IPS DF 6.9 (cell line): ENCODE results near the gene CCR7.

Experiments
- DNase-seq: peaks from one replicate; pipeline ENCODE4 v3.0.0-alpha.2; 2013; ENCODE audit warnings: low read depth, low spot score
- H3K27ac ChIP-seq: one replicate; pipeline ENCODE4 v1.5.1; 2013; ENCODE audit warnings: low read length, control low read depth
- H3K27me3 ChIP-seq: 2 replicates; pipeline ENCODE4 v1.6.1; 2013; ENCODE audit warnings: mild to moderate bottlenecking, low read length; ENCODE audit not compliant: control insufficient read depth, insufficient read depth
- H3K36me3 ChIP-seq: 2 replicates; pipeline ENCODE4 v1.6.1; 2013; ENCODE audit warnings: low read length; ENCODE audit not compliant: control insufficient read depth, insufficient read depth
- H3K4me1 ChIP-seq: 2 replicates; pipeline ENCODE4 v1.6.1; 2013; ENCODE audit warnings: low read length; ENCODE audit not compliant: control insufficient read depth, insufficient read depth
- H3K4me3 ChIP-seq: 2 replicates; pipeline ENCODE4 v1.5.1; 2013; ENCODE audit warnings: mild to moderate bottlenecking, low read length
- H3K9me3 ChIP-seq: 2 replicates; pipeline ENCODE4 v1.6.1; 2013; ENCODE audit warnings: low read length, inconsistent platforms; ENCODE audit not compliant: control insufficient read depth, insufficient read depth
- WGBS: extraction: QIAGEN DNeasy Blood & Tissue Kit; methylation state at CpG from one replicate; pipeline ENCODE4 v1.1.7; 2013; ENCODE audit warnings: mixed read lengths, missing lambda C conversion rate; ENCODE audit not compliant: insufficient read length, insufficient coverage; 5-methylcytosine and 5-hydroxymethylcytosine counted together

The CCR7 gene

GRCh38 chr17:40554646-40555295, 10.5 kb downstream of the CCR7 start:
- Histone ChIP-seq H3K4me1 (peaks cover 2% of the 10 kb centered on the region; the same call in 1 of the 2 replicates), H3K27ac (no peak overlapping the region), H3K9me3 (no peaks in the 10 kb centered on the region), H3K36me3 (no peaks in the 10 kb centered on the region), H3K27me3 (no peaks in the 10 kb centered on the region), H3K4me3 (no peak overlapping the region)
- no peak for DNase-seq
- WGBS: no CpG with 5 or more reads among the region's 27 CpGs

GRCh38 chr17:40553694-40554534, 11.4 kb downstream of the CCR7 start:
- Histone ChIP-seq H3K36me3 (no peaks in the 10 kb centered on the region), H3K4me3 (no peak overlapping the region), H3K9me3 (no peaks in the 10 kb centered on the region), H3K4me1 (peaks cover 2% of the 10 kb centered on the region; the same call in 1 of the 2 replicates), H3K27ac (no peak overlapping the region), H3K27me3 (no peaks in the 10 kb centered on the region)
- DNase-seq: no peak
- WGBS: no CpG with 5 or more reads among the region's 19 CpGs

GRCh38 chr17:40552806-40553693, 12.2 kb downstream of the CCR7 start:
- DNase-seq: no peak
- H3K27me3 ChIP-seq: no peaks in the 10 kb centered on the region
- H3K27ac ChIP-seq: no peak overlapping the region
- no peak overlapping the region for H3K4me3 ChIP-seq
- no peaks in the 10 kb centered on the region for H3K36me3 ChIP-seq
- H3K4me1 ChIP-seq: peaks cover 2% of the 10 kb centered on the region; the same call in 1 of the 2 replicates
- H3K9me3 ChIP-seq: no peaks in the 10 kb centered on the region
- WGBS: no CpG with 5 or more reads among the region's 12 CpGs

GRCh38 chr17:40551879-40552768, 13.1 kb downstream of the CCR7 start:
- no peak for DNase-seq
- Histone ChIP-seq H3K27me3 (no peaks in the 10 kb centered on the region), H3K27ac (no peak overlapping the region), H3K4me3 (no peak overlapping the region), H3K36me3 (no peaks in the 10 kb centered on the region), H3K4me1 (peaks cover 2% of the 10 kb centered on the region; the same call in 1 of the 2 replicates), H3K9me3 (no peaks in the 10 kb centered on the region)
- no CpG with 5 or more reads among the region's 32 CpGs for WGBS

- H3K4me1 ChIP-seq: peaks cover 2% of the 10 kb centered on the region; the same call in 1 of the 2 replicates
- no CpG with 5 or more reads among the region's 6 CpGs for WGBS
- no peaks in the 10 kb centered on the region for H3K9me3 ChIP-seq
- H3K36me3 ChIP-seq: no peaks in the 10 kb centered on the region
- DNase-seq: no peak
- no peak overlapping the region for H3K27ac ChIP-seq
- no peaks in the 10 kb centered on the region for H3K27me3 ChIP-seq
- no peak overlapping the region for H3K4me3 ChIP-seq
These were observed 14.0 kb downstream of the CCR7 start for GRCh38 chr17:40551091-40551878.

- WGBS: no CpG with 5 or more reads among the region's 8 CpGs
- H3K4me1 ChIP-seq: peaks cover 2% of the 10 kb centered on the region; the same call in 1 of the 2 replicates
- H3K27ac ChIP-seq: no peak overlapping the region
- no peak overlapping the region for H3K4me3 ChIP-seq
- H3K27me3 ChIP-seq: no peaks in the 10 kb centered on the region
- no peaks in the 10 kb centered on the region for H3K9me3 ChIP-seq
- no peaks in the 10 kb centered on the region for H3K36me3 ChIP-seq
- DNase-seq: no peak
These were observed 14.7 kb downstream of the CCR7 start for GRCh38 chr17:40550608-40551007.

- no peak overlapping the region for H3K4me3 ChIP-seq
- H3K27me3 ChIP-seq: no peaks in the 10 kb centered on the region
- H3K9me3 ChIP-seq: no peaks in the 10 kb centered on the region
- DNase-seq: no peak
- no CpG with 5 or more reads among the region's 9 CpGs for WGBS
- H3K36me3 ChIP-seq: no peaks in the 10 kb centered on the region
- H3K4me1 ChIP-seq: peaks cover 2% of the 10 kb centered on the region; the same call in 1 of the 2 replicates
- no peak overlapping the region for H3K27ac ChIP-seq
These were observed 16.1 kb downstream of the CCR7 start for GRCh38 chr17:40548982-40549685.

- Histone ChIP-seq H3K36me3 (no peaks in the 10 kb centered on the region), H3K27ac (no peak overlapping the region), H3K4me1 (no peaks in the 10 kb centered on the region), H3K4me3 (no peak overlapping the region), H3K27me3 (no peaks in the 10 kb centered on the region), H3K9me3 (no peaks in the 10 kb centered on the region)
- no CpG with 5 or more reads among the region's 9 CpGs for WGBS
- no peak for DNase-seq
These were observed 16.7 kb downstream of the CCR7 start for GRCh38 chr17:40548491-40548981.
